T-cell (primary cell): ENCODE data around the gene PLCZ1. TPM values are rescaled to one million over a fixed set of nuclear protein-coding genes. Genes with fewer than 3 reads are reported as not detected.
"Not testable (repeated sequence)": the region's sequence is repeated elsewhere in the genome, so short reads cannot be mapped to it uniquely, and the experiment has no call there.

Experiments used
- ATAC-seq, 4 experiments: fragments of 200-7000 bp in 3 of 4; fragments of 150-1000 bp in 1 of 4; cut with Tn5 transposase; replicated peaks in 1 of 4; 1 replicate in 3 of 4; 2 replicates in 1 of 4; pipeline ENCODE4 v1.10.0; 2021; ENCODE audit warnings: moderate library complexity in 3 of 4, mild to moderate bottlenecking in 2 of 4, moderate number of reproducible peaks in 1 of 4
- CTCF ChIA-PET, 2 donors: fragments of 300-600 bp; sonication (Branson Sonifier 250); formaldehyde crosslinking; loops; one replicate each; lab custom pipeline; 2022; ENCODE audit warnings: antibody characterized with exemption in 2 of 2; lab: Charles Lee
- POLR2A ChIA-PET, 2 donors: fragments of 300-600 bp; sonication (Branson Sonifier 250); formaldehyde crosslinking; loops; one replicate each; lab custom pipeline; 2022; ENCODE audit warnings: antibody characterized with exemption in 2 of 2; lab: Charles Lee
- DNase-seq, 35 experiments: peaks; one replicate each; pipeline versions ENCODE4 v3.0.0 to v3.0.0-alpha.2; 2013 to 2023
- H3K27ac ChIP-seq: one replicate; pipeline ENCODE4 v1.5.1; 2013; ENCODE audit warnings: low read length
- H3K27me3 ChIP-seq, 2 experiments: replicated peaks in 1 of 2; 1 replicate in 1 of 2; 2 replicates in 1 of 2; pipeline versions ENCODE4 v1.6.1 to v1.7.0; 2013; ENCODE audit warnings: low read length in 1 of 2, mixed read lengths in 1 of 2; ENCODE audit not compliant: control insufficient read depth in 2 of 2, insufficient read depth in 2 of 2; ENCODE audit errors: extremely low read depth in 1 of 2
- H3K36me3 ChIP-seq, 2 donors: 1 replicate in 1 of 2; 2 replicates in 1 of 2; pipeline versions ENCODE4 v1.6.1 to v1.7.0; 2013; ENCODE audit warnings: low read length in 1 of 2; ENCODE audit not compliant: control insufficient read depth in 2 of 2, insufficient read depth in 1 of 2; ENCODE audit errors: extremely low read depth in 1 of 2
- H3K4me1 ChIP-seq, 2 experiments: 1 replicate in 1 of 2; 2 replicates in 1 of 2; pipeline versions ENCODE4 v1.6.1 to v1.7.0; 2013; ENCODE audit warnings: low read length in 2 of 2, mixed read lengths in 1 of 2; ENCODE audit not compliant: insufficient read depth in 2 of 2, control insufficient read depth in 1 of 2; ENCODE audit errors: extremely low read depth in 1 of 2
- H3K4me3 ChIP-seq, 2 donors: 1 replicate in 1 of 2; 2 replicates in 1 of 2; pipeline versions ENCODE4 v1.5.1 to v1.7.0; 2013; ENCODE audit warnings: mild to moderate bottlenecking in 2 of 2, low read length in 1 of 2, moderate library complexity in 1 of 2; ENCODE audit not compliant: control insufficient read depth in 1 of 2; ENCODE audit errors: extremely low read depth in 1 of 2
- H3K9me3 ChIP-seq: 2 replicates; pipeline ENCODE4 v1.7.0; 2013
- H3K27ac Mint-ChIP-seq, 2 donors: one replicate each; pipeline ENCODE4 v1.8.0; 2020 to 2021; ENCODE audit warnings: mild to moderate bottlenecking in 2 of 2, mixed read lengths in 2 of 2
- H3K27me3 Mint-ChIP-seq, 2 donors: one replicate each; pipeline ENCODE4 v1.8.0; 2021 to 2022; ENCODE audit warnings: mixed read lengths in 2 of 2
- H3K36me3 Mint-ChIP-seq: one replicate; pipeline ENCODE4 v1.8.0; 2021; ENCODE audit warnings: mixed read lengths
- H3K4me1 Mint-ChIP-seq, 3 donors: one replicate each; pipeline ENCODE4 v1.8.0; 2020 to 2022; ENCODE audit warnings: mixed read lengths in 3 of 3, mild to moderate bottlenecking in 1 of 3
- H3K4me3 Mint-ChIP-seq, 3 donors: one replicate each; pipeline ENCODE4 v1.8.0; 2020 to 2022; ENCODE audit warnings: mild to moderate bottlenecking in 3 of 3, mixed read lengths in 3 of 3, moderate library complexity in 3 of 3
- H3K9me3 Mint-ChIP-seq, 3 donors: one replicate each; pipeline ENCODE4 v1.8.0; 2020 to 2022; ENCODE audit warnings: mixed read lengths in 3 of 3
- WGBS: methylation state at CpG from one replicate; pipeline ENCODE4 v1.1.5; 2013; ENCODE audit warnings: missing lambda C conversion rate; ENCODE audit not compliant: insufficient coverage; 5-methylcytosine and 5-hydroxymethylcytosine counted together
- total RNA-seq, 35 experiments: library from RNA in 6 of 35; stranded (reverse) in 6 of 35; fragments of 120-200 nt in 1 of 35; gene quantifications; one replicate each; pipeline versions ENCODE4 v1.2.1 to v1.2.4 and lab custom pipeline; 2013 to 2026

PLCZ1 gene
- total RNA-seq, 5 donors from 2014 or later (not counting 1 experiment from before 2014, with no cell fraction given): not detected

- no peaks in the 10 kb centered on the region for H3K36me3 Mint-ChIP-seq
- H3K9me3 Mint-ChIP-seq: peaks cover 9 to 12% (median 9%) of the 10 kb centered on the region in 3 donors
- Histone ChIP-seq H3K36me3 (no peaks in the 10 kb centered on the region), H3K4me3 (no peak overlapping the region), H3K9me3 (no peaks in the 10 kb centered on the region), H3K27me3 (no peaks in the 10 kb centered on the region), H3K4me1 (no peaks in the 10 kb centered on the region), H3K27ac (no peak overlapping the region)
- no peaks in the 10 kb centered on the region for H3K27me3 Mint-ChIP-seq
- POLR2A ChIA-PET: no interaction called here
- ATAC-seq (no peak), DNase-seq (no peak)
- CTCF ChIA-PET: no interaction called here
- no peak overlapping the region for H3K4me3 Mint-ChIP-seq
- WGBS: no CpG with 5 or more reads among the region's 1 CpG
- H3K4me1 Mint-ChIP-seq: no peaks in the 10 kb centered on the region
- no peak overlapping the region for H3K27ac Mint-ChIP-seq
Observed at GRCh38 chr12:18716236-18716635, 21.6 kb downstream of the PLCZ1 start.

GRCh38 chr12:18706798-18707197, 31.0 kb downstream of the PLCZ1 start:
- no peaks in the 10 kb centered on the region for H3K4me1 Mint-ChIP-seq
- CTCF ChIA-PET: no interaction called here
- ATAC-seq (no peak), DNase-seq (no peak)
- WGBS: 92% methylated on average over 1 of the region's 1 CpG
- Histone ChIP-seq H3K27me3 (no peaks in the 10 kb centered on the region), H3K9me3 (no peaks in the 10 kb centered on the region), H3K4me3 (no peak overlapping the region), H3K4me1 (no peaks in the 10 kb centered on the region), H3K36me3 (no peaks in the 10 kb centered on the region), H3K27ac (no peak overlapping the region)
- no peaks in the 10 kb centered on the region for H3K27me3 Mint-ChIP-seq
- H3K9me3 Mint-ChIP-seq: peaks cover 17 to 19% (median 17%) of the 10 kb centered on the region in 3 donors
- H3K4me3 Mint-ChIP-seq: no peak overlapping the region
- H3K27ac Mint-ChIP-seq: no peak overlapping the region
- H3K36me3 Mint-ChIP-seq: no peaks in the 10 kb centered on the region
- POLR2A ChIA-PET: no interaction called here

DNA sequence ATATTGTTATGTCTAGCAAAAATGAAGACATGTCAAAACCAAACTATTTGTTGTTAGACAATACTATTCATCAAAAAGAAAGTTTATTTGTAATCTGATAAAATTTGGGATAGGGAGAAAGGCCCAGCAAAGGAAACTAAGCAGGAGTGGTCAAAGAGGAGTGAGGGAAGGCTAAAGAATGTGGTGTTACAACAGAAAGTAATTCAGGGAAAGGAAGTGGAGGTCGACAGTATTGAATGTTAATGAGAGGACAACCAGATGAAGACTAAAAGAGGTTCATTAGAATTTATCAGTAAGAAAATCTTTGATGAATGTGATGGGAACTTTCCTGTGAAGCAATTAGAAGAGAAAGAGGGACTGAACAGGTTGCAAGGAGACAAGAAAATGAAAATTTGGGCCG, 33.9 kb downstream of the PLCZ1 start:
- no peak for ATAC-seq
- Mint-ChIP-seq H3K36me3 (no peaks in the 10 kb centered on the region), H3K4me1 (no peaks in the 10 kb centered on the region), H3K27me3 (no peaks in the 10 kb centered on the region), H3K9me3 (peaks cover 9 to 13% (median 12%) of the 10 kb centered on the region in 3 donors), H3K4me3 (no peak overlapping the region), H3K27ac (no peak overlapping the region)
- Histone ChIP-seq H3K36me3 (no peaks in the 10 kb centered on the region), H3K27me3 (no peaks in the 10 kb centered on the region), H3K27ac (no peak overlapping the region), H3K4me1 (no peaks in the 10 kb centered on the region), H3K4me3 (no peak overlapping the region), H3K9me3 (no peaks in the 10 kb centered on the region)
- ChIA-PET POLR2A (no interaction called here), CTCF (no interaction called here)
- no peak for DNase-seq
- WGBS: 51% methylated on average over 2 of the region's 2 CpGs

DNA sequence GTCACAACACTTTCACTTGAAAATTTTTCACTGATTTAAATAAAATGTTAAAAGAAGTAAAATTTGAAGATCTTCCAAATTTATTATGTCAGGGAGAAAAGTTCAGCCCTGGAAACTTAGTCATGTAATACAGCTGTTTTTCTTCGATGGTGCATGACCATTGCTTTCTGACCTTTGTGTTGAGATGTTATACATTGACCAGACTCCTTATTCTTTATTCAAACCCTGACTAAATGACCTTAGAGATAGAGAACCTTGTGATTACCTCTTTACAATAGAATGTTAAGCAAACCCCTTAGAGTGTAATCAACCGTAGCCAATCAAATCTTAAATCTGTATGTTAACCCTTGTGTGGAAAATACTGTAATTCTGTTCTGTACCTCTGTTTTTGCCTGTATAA, 34.5 kb downstream of the PLCZ1 start:
- Mint-ChIP-seq H3K36me3 (no peaks in the 10 kb centered on the region), H3K9me3 (peaks cover 9 to 13% (median 12%) of the 10 kb centered on the region in 3 donors), H3K27ac (no peak overlapping the region), H3K27me3 (no peaks in the 10 kb centered on the region), H3K4me1 (no peaks in the 10 kb centered on the region), H3K4me3 (no peak overlapping the region)
- no peaks in the 10 kb centered on the region for H3K9me3 ChIP-seq
- ChIA-PET POLR2A (no interaction called here), CTCF (no interaction called here)
- DNase-seq (no peak), ATAC-seq (no peak)
- H3K36me3 ChIP-seq: no peaks in the 10 kb centered on the region
- no peak overlapping the region for H3K4me3 ChIP-seq
- no peaks in the 10 kb centered on the region for H3K4me1 ChIP-seq
- H3K27ac ChIP-seq: no peak overlapping the region
- no peaks in the 10 kb centered on the region for H3K27me3 ChIP-seq
- no CpG with 5 or more reads among the region's 2 CpGs for WGBS

DNA sequence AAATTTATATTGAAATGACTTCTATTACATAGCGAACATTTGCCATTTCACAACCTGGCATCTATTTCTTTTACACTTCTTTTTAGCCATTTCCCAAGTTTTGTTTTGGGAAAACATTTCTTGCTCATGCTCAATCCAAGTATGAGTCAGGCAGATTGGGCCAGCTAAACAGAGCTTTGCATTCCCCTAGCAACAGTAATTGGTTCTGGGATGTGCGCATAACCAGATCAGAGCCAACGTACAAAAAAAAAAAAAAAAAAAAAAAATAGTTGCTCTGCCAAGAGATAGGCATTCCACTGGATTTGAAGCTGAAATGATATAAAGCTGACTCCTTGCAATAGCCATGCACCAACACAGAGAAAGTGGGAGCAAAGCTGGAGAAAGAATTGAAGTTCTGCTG, 37.5 kb downstream of the PLCZ1 start:
- H3K4me3 ChIP-seq: no peak overlapping the region
- H3K27me3 ChIP-seq: no peaks in the 10 kb centered on the region
- no peaks in the 10 kb centered on the region for H3K9me3 ChIP-seq
- Mint-ChIP-seq H3K27ac (no peak overlapping the region), H3K9me3 (peaks cover 8 to 10% (median 9%) of the 10 kb centered on the region in 3 donors), H3K4me3 (no peak overlapping the region), H3K36me3 (no peaks in the 10 kb centered on the region), H3K27me3 (no peaks in the 10 kb centered on the region), H3K4me1 (no peaks in the 10 kb centered on the region)
- no peak for DNase-seq
- H3K27ac ChIP-seq: no peak overlapping the region
- H3K36me3 ChIP-seq: no peaks in the 10 kb centered on the region
- POLR2A ChIA-PET: no interaction called here
- no peaks in the 10 kb centered on the region for H3K4me1 ChIP-seq
- ATAC-seq: no peak
- CTCF ChIA-PET: interaction anchor here in 1 of 2 donors (0.6 kb wide), 1 partner anchor 31 kb away, joined by 6 read pairs; no protein-coding TSS in a partner anchor
- WGBS: no CpG with 5 or more reads among the region's 3 CpGs

DNA sequence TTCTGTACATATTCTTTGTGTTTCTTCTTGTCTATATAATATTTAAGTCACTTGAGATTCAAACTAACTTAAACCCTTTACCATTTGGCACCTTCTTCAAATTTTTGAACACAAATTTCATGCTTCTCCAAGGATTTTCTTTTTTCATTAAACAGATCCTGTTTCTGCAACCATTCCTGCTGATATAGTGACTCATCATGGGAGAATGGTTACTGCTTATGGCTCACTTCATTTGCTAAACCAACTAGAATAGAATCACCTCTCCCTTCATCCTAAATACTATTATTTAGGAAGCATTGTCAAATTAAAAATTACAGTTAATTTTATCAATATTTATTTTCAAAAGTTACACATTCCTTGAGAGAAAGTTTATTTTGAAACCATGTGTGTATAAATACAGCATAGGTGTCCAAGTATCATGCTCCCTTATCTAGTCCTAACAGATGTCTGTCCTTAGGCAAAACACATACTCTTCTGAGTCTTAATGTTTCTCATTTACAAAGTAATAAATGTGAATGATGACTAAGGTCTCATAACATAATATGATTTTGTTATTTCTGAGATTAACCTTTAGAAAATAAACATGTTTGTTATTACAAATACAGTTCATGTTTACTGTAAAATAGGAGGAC, 40.7 kb downstream of the PLCZ1 start:
- Mint-ChIP-seq H3K9me3 (peaks cover 6 to 20% (median 12%) of the 10 kb centered on the region in 3 donors), H3K4me1 (no peaks in the 10 kb centered on the region), H3K27ac (no peak overlapping the region), H3K36me3 (no peaks in the 10 kb centered on the region), H3K4me3 (no peak overlapping the region), H3K27me3 (no peaks in the 10 kb centered on the region)
- no peak for DNase-seq
- Histone ChIP-seq H3K27me3 (no peaks in the 10 kb centered on the region), H3K36me3 (no peaks in the 10 kb centered on the region), H3K4me3 (no peak overlapping the region), H3K27ac (no peak overlapping the region), H3K9me3 (no peaks in the 10 kb centered on the region), H3K4me1 (no peaks in the 10 kb centered on the region)
- POLR2A ChIA-PET: no interaction called here
- ATAC-seq: no peak
- CTCF ChIA-PET: no interaction called here

DNA sequence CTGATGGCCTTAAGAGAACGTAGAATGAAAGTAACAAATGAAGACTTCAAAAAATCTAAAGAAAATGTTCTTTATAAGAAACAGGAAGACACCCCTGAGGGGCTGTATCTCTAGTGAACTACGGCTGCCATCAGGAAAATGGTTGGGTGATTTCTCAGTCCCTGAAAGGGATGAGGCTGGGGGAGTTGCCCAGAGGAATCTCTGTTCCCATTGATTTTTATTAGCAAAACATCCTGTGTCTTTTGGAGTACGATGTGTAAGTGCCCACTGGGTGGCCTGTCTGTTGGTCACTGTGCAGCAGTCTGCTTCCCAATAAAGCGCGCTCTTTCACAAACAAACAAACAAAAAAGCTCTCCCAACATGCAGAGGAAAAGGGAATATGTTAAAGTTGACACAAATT, 43.8 kb downstream of the PLCZ1 start:
- H3K9me3 Mint-ChIP-seq: peaks cover 9 to 22% (median 20%) of the 10 kb centered on the region in 3 donors
- H3K27ac Mint-ChIP-seq, H3K4me1 Mint-ChIP-seq, CTCF ChIA-PET, H3K4me3 Mint-ChIP-seq, ATAC-seq, H3K27me3 Mint-ChIP-seq, H3K27ac ChIP-seq, DNase-seq, H3K27me3 ChIP-seq, H3K9me3 ChIP-seq, H3K4me3 ChIP-seq, H3K4me1 ChIP-seq, POLR2A ChIA-PET, H3K36me3 ChIP-seq, H3K36me3 Mint-ChIP-seq: not testable (repeated sequence)
- no CpG with 5 or more reads among the region's 5 CpGs for WGBS
